BJ (cell line): Measurements from ENCODE around the gene SRGAP1. TPM values are rescaled to one million over a fixed set of nuclear protein-coding genes. Genes with fewer than 3 reads are reported as not detected.

Source experiments
- CTCF ChIA-PET: fragments of 350-600 bp; formaldehyde crosslinking; extraction: SDS; loops from one replicate; lab custom pipeline; 2021; ENCODE audit warnings: antibody characterized with exemption, inconsistent platforms; lab: Yijun Ruan, JAX
- POLR2A ChIA-PET: fragments of 300-600 bp; sonication (Branson Sonifier 250); formaldehyde crosslinking; extraction: SDS; loops from one replicate; lab custom pipeline; 2021; ENCODE audit warnings: antibody characterized with exemption; lab: Charles Lee
- DNase-seq: peaks from one replicate; pipeline ENCODE4 v3.0.0-alpha.2; 2011; ENCODE audit warnings: low read depth
- H3K27me3 ChIP-seq: 2 replicates; pipeline ENCODE4 v1.6.0; 2011; ENCODE audit warnings: low read length; ENCODE audit not compliant: control insufficient read depth, insufficient read depth
- H3K36me3 ChIP-seq: 2 replicates; pipeline ENCODE4 v1.5.1; 2011; ENCODE audit warnings: low read length; ENCODE audit not compliant: control insufficient read depth, insufficient read depth
- H3K4me3 ChIP-seq: 2 replicates; pipeline ENCODE4 v1.5.1; 2011; ENCODE audit warnings: low read depth, mild to moderate bottlenecking, control low read depth, low read length
- polyA plus RNA-seq: library from polyadenylated mRNA; depleted of rRNA; stranded (reverse); fragments of >200 nt; gene quantifications from 2 replicates; pipeline ENCODE4 v1.2.3, GENCODE V29; 2011
- TF ChIP-seq, protein P1 (sequence below): IDR thresholded peaks from 2 replicates; pipeline ENCODE4 v1.5.1; 2011; ENCODE audit warnings: low read depth, mild to moderate bottlenecking, control low read depth, inconsistent platforms, low read length, moderate library complexity; ENCODE audit not compliant: insufficient read depth

The SRGAP1 gene
- polyA plus RNA-seq, 1 experiment = 15.7 TPM

DNA sequence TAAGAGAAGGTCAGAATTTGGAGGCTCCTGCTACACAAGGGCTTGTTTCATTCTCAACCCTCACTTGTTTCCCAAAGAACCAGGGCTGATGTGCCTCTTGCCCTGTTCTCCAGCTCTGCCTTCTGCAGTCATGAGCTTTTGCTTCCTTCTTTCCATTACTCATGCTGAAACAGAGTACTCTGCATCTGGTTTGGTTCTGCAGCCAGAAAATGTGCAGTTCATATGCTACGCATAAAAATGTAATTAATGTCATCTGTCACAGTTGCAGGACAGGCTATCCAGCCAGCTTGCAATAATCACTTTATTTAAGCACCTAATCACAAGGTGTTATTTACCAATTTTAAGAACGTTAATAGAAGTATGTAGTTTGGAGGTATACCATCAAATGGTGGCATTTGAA lies 150.2 kb downstream of the SRGAP1 start:
- TF ChIP-seq, protein P1, sequence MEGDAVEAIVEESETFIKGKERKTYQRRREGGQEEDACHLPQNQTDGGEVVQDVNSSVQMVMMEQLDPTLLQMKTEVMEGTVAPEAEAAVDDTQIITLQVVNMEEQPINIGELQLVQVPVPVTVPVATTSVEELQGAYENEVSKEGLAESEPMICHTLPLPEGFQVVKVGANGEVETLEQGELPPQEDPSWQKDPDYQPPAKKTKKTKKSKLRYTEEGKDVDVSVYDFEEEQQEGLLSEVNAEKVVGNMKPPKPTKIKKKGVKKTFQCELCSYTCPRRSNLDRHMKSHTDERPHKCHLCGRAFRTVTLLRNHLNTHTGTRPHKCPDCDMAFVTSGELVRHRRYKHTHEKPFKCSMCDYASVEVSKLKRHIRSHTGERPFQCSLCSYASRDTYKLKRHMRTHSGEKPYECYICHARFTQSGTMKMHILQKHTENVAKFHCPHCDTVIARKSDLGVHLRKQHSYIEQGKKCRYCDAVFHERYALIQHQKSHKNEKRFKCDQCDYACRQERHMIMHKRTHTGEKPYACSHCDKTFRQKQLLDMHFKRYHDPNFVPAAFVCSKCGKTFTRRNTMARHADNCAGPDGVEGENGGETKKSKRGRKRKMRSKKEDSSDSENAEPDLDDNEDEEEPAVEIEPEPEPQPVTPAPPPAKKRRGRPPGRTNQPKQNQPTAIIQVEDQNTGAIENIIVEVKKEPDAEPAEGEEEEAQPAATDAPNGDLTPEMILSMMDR = no peak
- peaks cover 6% of the 10 kb centered on the region for H3K36me3 ChIP-seq
- no peaks in the 10 kb centered on the region for H3K27me3 ChIP-seq
- no peak for DNase-seq
- POLR2A ChIA-PET = no interaction called here
- no peak overlapping the region for H3K4me3 ChIP-seq
- CTCF ChIA-PET = interaction anchor here (1.4 kb wide), 1 partner anchor 156 kb away, joined by 4 read pairs; no protein-coding TSS in a partner anchor

DNA sequence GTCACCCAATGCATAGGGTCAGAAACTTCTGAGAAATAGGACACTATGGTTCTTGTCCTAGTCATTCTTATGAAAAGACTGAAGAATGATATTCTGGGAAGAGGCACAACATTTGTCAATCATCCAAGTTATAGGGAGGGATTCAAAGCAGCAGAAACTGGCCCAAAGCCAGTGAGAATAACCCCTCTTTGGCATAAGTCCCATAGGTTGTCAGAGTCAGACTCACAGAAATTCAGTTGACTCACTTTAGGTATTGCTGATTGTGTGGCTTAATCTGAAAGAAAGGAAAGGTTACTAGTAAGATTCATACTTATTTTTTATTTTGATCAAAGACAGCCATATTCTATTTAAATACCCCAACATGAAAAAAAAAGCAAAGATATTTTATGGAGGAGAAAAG lies 151.0 kb downstream of the SRGAP1 start:
- CTCF ChIA-PET = no interaction called here

DNA sequence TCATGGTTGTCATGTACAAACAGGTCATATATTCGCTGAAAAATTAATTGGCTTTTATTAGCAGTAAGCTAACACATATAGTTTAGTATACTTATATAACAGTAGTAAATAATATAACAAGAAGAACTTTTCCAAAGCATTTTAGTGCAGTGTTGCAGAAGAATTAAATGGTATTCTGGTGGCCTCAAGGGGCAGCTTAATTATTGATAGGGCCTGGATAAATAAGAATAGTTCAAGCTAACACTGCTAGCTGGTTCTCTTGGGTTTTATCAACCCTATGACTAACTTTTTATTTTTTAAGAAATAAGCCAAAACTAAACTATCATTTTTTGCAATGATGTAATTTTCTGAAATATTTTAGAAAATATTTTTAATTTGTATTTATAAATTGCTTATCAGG lies 152.1 kb downstream of the SRGAP1 start:
- ChIA-PET POLR2A (no interaction called here), CTCF (interaction anchor here (0.6 kb wide), 1 partner anchor 78 kb away, joined by 3 read pairs; no protein-coding TSS in a partner anchor)
- TF ChIP-seq, protein P1 = no peak
- no peak for DNase-seq
- no peaks in the 10 kb centered on the region for H3K27me3 ChIP-seq
- H3K4me3 ChIP-seq = no peak overlapping the region
- peaks cover 4% of the 10 kb centered on the region for H3K36me3 ChIP-seq

More for the DNA sequence above, 151.0 kb downstream of the SRGAP1 start:
- Histone ChIP-seq H3K36me3 (peaks cover 6% of the 10 kb centered on the region), H3K27me3 (no peaks in the 10 kb centered on the region), H3K4me3 (no peak overlapping the region)
- POLR2A ChIA-PET = no interaction called here
- no peak for DNase-seq
- TF ChIP-seq, protein P1 = no peak

DNA sequence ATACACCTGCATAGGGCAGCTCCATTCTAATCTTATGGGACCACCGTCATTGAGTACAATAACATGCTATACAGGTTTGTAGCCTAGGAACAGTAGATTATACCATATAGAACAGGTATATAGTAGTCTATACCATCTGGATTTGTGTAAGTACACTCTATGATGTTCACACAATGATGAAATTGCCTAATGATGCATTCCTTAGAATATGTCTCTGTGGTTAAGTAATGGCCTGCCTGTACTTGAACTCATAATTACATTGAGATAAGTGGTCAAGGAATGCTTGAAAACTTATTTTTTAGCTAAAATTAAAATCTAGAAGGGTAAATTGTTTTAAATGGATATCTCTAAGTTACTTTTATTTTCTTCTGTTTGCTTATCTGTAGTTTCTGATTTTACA lies 152.7 kb downstream of the SRGAP1 start:
- H3K27me3 ChIP-seq = no peaks in the 10 kb centered on the region
- TF ChIP-seq, protein P1 = no peak
- H3K4me3 ChIP-seq = no peak overlapping the region
- no peak for DNase-seq
- POLR2A ChIA-PET = no interaction called here
- CTCF ChIA-PET = interaction anchor here (0.6 kb wide), 1 partner anchor 79 kb away, joined by 3 read pairs; no protein-coding TSS in a partner anchor
- peaks cover 8% of the 10 kb centered on the region for H3K36me3 ChIP-seq

DNA sequence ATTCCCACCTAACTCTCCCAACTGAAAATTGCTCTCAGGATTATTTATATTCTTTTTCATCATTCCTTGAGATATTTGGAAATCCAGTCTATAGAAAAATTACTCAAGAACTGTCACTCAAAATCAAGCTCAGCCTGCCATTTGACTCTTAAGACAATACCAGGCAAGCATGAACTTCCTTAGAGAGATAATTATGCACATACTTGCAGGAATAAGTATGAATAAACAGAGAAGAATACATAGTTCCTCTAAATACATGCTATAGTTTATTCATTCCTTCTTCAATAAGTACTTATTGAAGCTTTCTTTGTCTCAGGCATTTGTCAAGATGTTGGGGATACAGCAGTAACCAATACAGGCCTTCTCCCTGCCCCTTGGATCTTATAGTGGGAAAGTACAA lies 154.1 kb downstream of the SRGAP1 start:
- H3K36me3 ChIP-seq = peaks cover 5% of the 10 kb centered on the region
- TF ChIP-seq, protein P1 = no peak
- ChIA-PET CTCF (no interaction called here), POLR2A (no interaction called here)
- H3K27me3 ChIP-seq = no peaks in the 10 kb centered on the region
- no peak overlapping the region for H3K4me3 ChIP-seq
- DNase-seq = no peak
